EL (cell line): ENCODE data around the gene VSTM2L.

Experiments used
- DNase-seq: peaks from one replicate; pipeline ENCODE4 v3.0.0-alpha.2; 2016

Gene VSTM2L

GRCh38 chr20:37971561-37972127 lies 68.7 kb downstream of the VSTM2L start:
- DNase-seq = no peak

GRCh38 chr20:37972256-37973058 lies 69.5 kb downstream of the VSTM2L start:
- no peak for DNase-seq

GRCh38 chr20:37973059-37973910 lies 70.4 kb downstream of the VSTM2L start:
- no peak for DNase-seq

GRCh38 chr20:37976887-37977286 lies 74.0 kb downstream of the VSTM2L start:
- DNase-seq = no peak

- no peak for DNase-seq
Observed at GRCh38 chr20:37977338-37977737, 74.4 kb downstream of the VSTM2L start.

- no peak for DNase-seq
Observed at GRCh38 chr20:37977786-37978185, 74.9 kb downstream of the VSTM2L start.

- DNase-seq = no peak
Observed at GRCh38 chr20:37979021-37979985, 76.4 kb downstream of the VSTM2L start.

GRCh38 chr20:37980383-37980782 lies 77.5 kb downstream of the VSTM2L start:
- no peak for DNase-seq

GRCh38 chr20:37980876-37981275 lies 77.9 kb downstream of the VSTM2L start:
- no peak for DNase-seq

GRCh38 chr20:37981568-37981967 lies 78.6 kb downstream of the VSTM2L start:
- DNase-seq = no peak

- no peak for DNase-seq
Observed at GRCh38 chr20:37983286-37983685, 80.4 kb downstream of the VSTM2L start.

GRCh38 chr20:37984018-37984785 lies 81.3 kb downstream of the VSTM2L start:
- no peak for DNase-seq

- DNase-seq = no peak
Observed at GRCh38 chr20:37986044-37986858, 83.3 kb downstream of the VSTM2L start.

GRCh38 chr20:37986873-37987601 lies 84.1 kb downstream of the VSTM2L start:
- no peak for DNase-seq

- no peak for DNase-seq
Observed at GRCh38 chr20:37987602-37988290, 84.8 kb downstream of the VSTM2L start.

- DNase-seq = no peak
Observed at GRCh38 chr20:37988306-37988954, 85.5 kb downstream of the VSTM2L start.

- DNase-seq = no peak
Observed at GRCh38 chr20:37989601-37990295, 86.8 kb downstream of the VSTM2L start.

GRCh38 chr20:37990571-37991151 lies 87.7 kb downstream of the VSTM2L start:
- DNase-seq = peak; percentile 72
